DLD1 (cell line): ENCODE data around the gene UBL5.
"Not testable (repeated sequence)": the region's sequence is repeated elsewhere in the genome, so short reads cannot be mapped to it uniquely, and the experiment has no call there.

Experiments
- in situ Hi-C: cut with HindIII; loops from 2 replicates; pipeline ENCODE4 v1.10.0; 2017; ENCODE audit warnings: low sequenced_read_pairs

Gene UBL5

GRCh38 chr19:9808855-9809824 is 18.6 kb upstream of the UBL5 start:
- in situ Hi-C loops: no loop called here

- in situ Hi-C loops: no loop called here
These were observed 16.6 kb upstream of the UBL5 start for GRCh38 chr19:9811139-9811538.

- in situ Hi-C loops: no loop called here
These were observed 9.5 kb upstream of the UBL5 start for GRCh38 chr19:9818175-9818733.

- in situ Hi-C loops: no loop called here
These were observed 8.8 kb upstream of the UBL5 start, which contains the start of gene FBXL12 for GRCh38 chr19:9818734-9819595. Gene FBXL12 (minus strand): TSS chr19:9819079. CDS start chr19:9818813, 266 bp downstream.

- in situ Hi-C loops: no loop called here
These were observed 8.2 kb upstream of the UBL5 start for GRCh38 chr19:9819596-9819909.

GRCh38 chr19:9820034-9820433 is 7.7 kb upstream of the UBL5 start:
- in situ Hi-C loops: not testable (repeated sequence)

- in situ Hi-C loops: no loop called here
These were observed 3.9 kb upstream of the UBL5 start for GRCh38 chr19:9823816-9824215.

- in situ Hi-C loops: no loop called here
These were observed 889 bp downstream of the UBL5 start for GRCh38 chr19:9828551-9829063.

GRCh38 chr19:9834307-9834725 is 6.6 kb downstream of the UBL5 start:
- in situ Hi-C loops: no loop called here

GRCh38 chr19:9834726-9835506 is 7.2 kb downstream of the UBL5 start, which contains the start of gene PIN1:
Gene PIN1 (plus strand): TSS chr19:9835318. CDS start chr19:9835345, 27 bp downstream.
- in situ Hi-C loops: no loop called here

- in situ Hi-C loops: no loop called here
These were observed 7.8 kb downstream of the UBL5 start for GRCh38 chr19:9835507-9835949.

- in situ Hi-C loops: no loop called here
These were observed 8.3 kb downstream of the UBL5 start for GRCh38 chr19:9836021-9836420.

GRCh38 chr19:9838324-9838723 is 10.6 kb downstream of the UBL5 start:
- in situ Hi-C loops: no loop called here

GRCh38 chr19:9839415-9839814 is 11.7 kb downstream of the UBL5 start:
- in situ Hi-C loops: no loop called here

GRCh38 chr19:9842834-9843625 is 15.3 kb downstream of the UBL5 start:
- in situ Hi-C loops: no loop called here

GRCh38 chr19:9843626-9844273 is 16.0 kb downstream of the UBL5 start:
- in situ Hi-C loops: not testable (repeated sequence)

GRCh38 chr19:9847087-9847671 is 19.5 kb downstream of the UBL5 start:
- in situ Hi-C loops: no loop called here

GRCh38 chr19:9848060-9848459 is 20.3 kb downstream of the UBL5 start:
- in situ Hi-C loops: no loop called here

GRCh38 chr19:9848762-9849161 is 21.0 kb downstream of the UBL5 start:
- in situ Hi-C loops: no loop called here
